Measurements from ENCODE around the gene BRF1. TPM values are rescaled to one million over a fixed set of nuclear protein-coding genes. Genes with fewer than 3 reads are reported as not detected.

BRF1 gene
- total RNA-seq, 2 experiments from 2014 or later = 23.7 to 26.4 TPM

DNA sequence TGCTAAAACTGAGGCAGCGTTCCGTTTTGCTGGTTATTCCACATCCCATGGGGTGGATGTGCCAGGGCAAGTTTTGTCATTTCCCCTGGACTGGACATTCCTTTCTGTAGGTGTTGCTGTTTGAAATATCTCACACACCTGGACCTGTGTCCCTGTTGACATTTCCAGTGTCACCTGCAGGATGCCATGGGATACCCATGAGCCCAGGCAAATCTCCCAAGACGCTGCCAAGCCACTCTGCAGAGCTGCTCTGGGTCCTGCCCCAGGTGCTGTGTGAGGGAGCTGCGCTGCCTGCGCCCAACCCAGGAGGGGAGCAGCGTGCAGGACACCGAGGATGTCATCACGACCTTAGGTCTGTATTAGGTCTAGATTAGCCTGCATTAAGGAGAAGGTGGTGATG lies 8.6 kb upstream of the BRF1 start:
- Histone ChIP-seq H2AFZ (ENCODE audit: low read length) (no peak overlapping the region), H3K79me2 (ENCODE audit: insufficient read depth, low read depth, low read length) (no peaks in the 10 kb centered on the region), H3K27ac (ENCODE audit: low read depth, low read length, poor library complexity, severe bottlenecking) (no peak overlapping the region), H3K4me3 (ENCODE audit: low read depth, low read length, poor library complexity, severe bottlenecking) (no peak overlapping the region), H3K9me3 (ENCODE audit: low read length) (no peaks in the 10 kb centered on the region), H3K4me2 (ENCODE audit: low read length) (no peak overlapping the region), H3K9me2 (ENCODE audit: insufficient read depth, low read length) (no peaks in the 10 kb centered on the region), H3K4me1 (ENCODE audit: insufficient read depth, low read length, poor library complexity, severe bottlenecking) (peaks cover 8% of the 10 kb centered on the region), H3K36me3 (ENCODE audit: insufficient read depth, low read length) (no peaks in the 10 kb centered on the region), H4K20me1 (ENCODE audit: insufficient read depth, low read length) (no peaks in the 10 kb centered on the region)
- intact Hi-C loops (cut with micrococcal nuclease; ENCODE audit: unreplicated experiment) = no loop called here
- CTCF ChIA-PET (ENCODE audit: unreplicated experiment) = no interaction called here
- POLR2A ChIA-PET = interaction anchor here (0.7 kb wide), 1 partner anchor 1471 kb away, joined by 5 read pairs; no protein-coding TSS in a partner anchor
- DNase-seq (ENCODE audit: low spot score) = no peak
- BruUV-seq (replicated peaks) = no TSS peak
- TF ChIP-seq, protein P1, sequence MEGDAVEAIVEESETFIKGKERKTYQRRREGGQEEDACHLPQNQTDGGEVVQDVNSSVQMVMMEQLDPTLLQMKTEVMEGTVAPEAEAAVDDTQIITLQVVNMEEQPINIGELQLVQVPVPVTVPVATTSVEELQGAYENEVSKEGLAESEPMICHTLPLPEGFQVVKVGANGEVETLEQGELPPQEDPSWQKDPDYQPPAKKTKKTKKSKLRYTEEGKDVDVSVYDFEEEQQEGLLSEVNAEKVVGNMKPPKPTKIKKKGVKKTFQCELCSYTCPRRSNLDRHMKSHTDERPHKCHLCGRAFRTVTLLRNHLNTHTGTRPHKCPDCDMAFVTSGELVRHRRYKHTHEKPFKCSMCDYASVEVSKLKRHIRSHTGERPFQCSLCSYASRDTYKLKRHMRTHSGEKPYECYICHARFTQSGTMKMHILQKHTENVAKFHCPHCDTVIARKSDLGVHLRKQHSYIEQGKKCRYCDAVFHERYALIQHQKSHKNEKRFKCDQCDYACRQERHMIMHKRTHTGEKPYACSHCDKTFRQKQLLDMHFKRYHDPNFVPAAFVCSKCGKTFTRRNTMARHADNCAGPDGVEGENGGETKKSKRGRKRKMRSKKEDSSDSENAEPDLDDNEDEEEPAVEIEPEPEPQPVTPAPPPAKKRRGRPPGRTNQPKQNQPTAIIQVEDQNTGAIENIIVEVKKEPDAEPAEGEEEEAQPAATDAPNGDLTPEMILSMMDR (conservative IDR thresholded peaks at IDR 0.05; ENCODE audit: low read length) = no peak

DNA sequence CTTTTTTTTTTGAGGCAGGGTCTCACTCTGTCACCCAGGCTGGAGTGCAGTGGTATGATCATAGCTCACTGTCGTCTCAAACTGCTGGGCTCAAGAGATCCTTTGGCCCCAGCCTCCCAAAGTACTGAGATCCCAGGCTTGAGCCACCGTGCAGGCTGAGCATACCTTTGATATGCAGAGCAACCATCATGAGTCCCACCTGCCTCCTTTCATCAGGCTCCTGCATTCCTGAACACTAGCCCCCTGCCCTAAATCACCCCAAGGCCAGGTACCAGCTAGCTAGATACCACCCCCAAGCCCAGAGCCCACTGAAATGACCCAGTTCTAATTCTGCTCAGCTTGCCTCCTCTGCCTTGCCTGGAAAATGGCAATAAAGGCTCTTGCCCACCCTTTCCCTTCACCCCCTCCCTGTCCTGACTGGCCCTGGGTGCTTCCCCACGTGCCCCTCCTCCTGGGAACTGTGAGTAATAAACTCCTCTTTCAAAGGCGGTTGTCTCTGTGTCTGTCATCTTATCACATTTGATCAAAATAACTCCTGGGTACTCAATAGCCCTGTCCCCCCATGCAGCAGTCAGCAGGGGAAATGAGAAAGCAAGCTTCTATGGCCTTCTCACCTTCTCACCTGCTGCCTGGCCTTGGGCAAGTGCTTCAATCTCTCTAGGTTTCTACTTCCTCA lies 6.4 kb upstream of the BRF1 start:
- no peaks in the 10 kb centered on the region for H3K9me2 ChIP-seq (ENCODE audit: insufficient read depth, low read length)
- H3K4me3 ChIP-seq (ENCODE audit: low read depth, low read length, poor library complexity, severe bottlenecking) = no peak overlapping the region
- no peak for DNase-seq (ENCODE audit: low spot score)
- intact Hi-C loops (cut with micrococcal nuclease; ENCODE audit: unreplicated experiment) = no loop called here
- H2AFZ ChIP-seq (ENCODE audit: low read length) = no peak overlapping the region
- H3K9me3 ChIP-seq (ENCODE audit: low read length) = no peaks in the 10 kb centered on the region
- H3K36me3 ChIP-seq (ENCODE audit: insufficient read depth, low read length) = no peaks in the 10 kb centered on the region
- no peaks in the 10 kb centered on the region for H3K79me2 ChIP-seq (ENCODE audit: insufficient read depth, low read depth, low read length)
- H4K20me1 ChIP-seq (ENCODE audit: insufficient read depth, low read length) = no peaks in the 10 kb centered on the region
- TF ChIP-seq EZH2phosphoT487 (IDR thresholded peaks at IDR 0.05; ENCODE audit: borderline replicate concordance, low read depth, low read length) = no peak
- TF ChIP-seq, protein P1 (conservative IDR thresholded peaks at IDR 0.05; ENCODE audit: low read length) = no peak
- H3K4me1 ChIP-seq (ENCODE audit: insufficient read depth, low read length, poor library complexity, severe bottlenecking) = no peaks in the 10 kb centered on the region
- no TSS peak for BruUV-seq (replicated peaks)
- POLR2A ChIA-PET = no interaction called here
- no peak overlapping the region for H3K4me2 ChIP-seq (ENCODE audit: low read length)
- CTCF ChIA-PET (ENCODE audit: unreplicated experiment) = no interaction called here
- no peak overlapping the region for H3K27ac ChIP-seq (ENCODE audit: low read depth, low read length, poor library complexity, severe bottlenecking)

DNA sequence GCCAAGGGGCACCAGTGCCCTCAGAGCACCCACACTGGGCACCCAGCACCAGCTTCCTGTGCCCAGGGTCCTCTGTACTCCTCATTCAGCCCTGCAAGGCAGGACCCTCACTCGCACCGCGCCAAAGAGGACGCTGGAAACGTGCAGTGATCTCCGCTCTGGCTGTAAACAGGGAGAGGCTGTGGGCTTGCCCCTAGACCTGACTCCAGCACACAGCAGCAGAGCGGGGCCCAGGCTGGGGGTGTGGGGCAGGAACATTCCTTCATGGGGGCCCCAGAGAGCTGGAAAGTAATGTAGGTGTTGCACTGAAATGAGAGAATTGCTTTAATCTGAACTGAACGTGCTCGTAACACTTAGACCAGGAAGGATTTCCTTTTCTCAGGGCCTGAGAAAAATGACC lies 5.0 kb upstream of the BRF1 start:
- Histone ChIP-seq H4K20me1 (ENCODE audit: insufficient read depth, low read length) (no peaks in the 10 kb centered on the region), H3K9me3 (ENCODE audit: low read length) (no peaks in the 10 kb centered on the region), H3K4me1 (ENCODE audit: insufficient read depth, low read length, poor library complexity, severe bottlenecking) (peaks cover 5% of the 10 kb centered on the region), H3K79me2 (ENCODE audit: insufficient read depth, low read depth, low read length) (no peaks in the 10 kb centered on the region), H3K9me2 (ENCODE audit: insufficient read depth, low read length) (no peaks in the 10 kb centered on the region), H2AFZ (ENCODE audit: low read length) (no peak overlapping the region), H3K27ac (ENCODE audit: low read depth, low read length, poor library complexity, severe bottlenecking) (no peak overlapping the region), H3K4me2 (ENCODE audit: low read length) (no peak overlapping the region), H3K4me3 (ENCODE audit: low read depth, low read length, poor library complexity, severe bottlenecking) (no peak overlapping the region), H3K36me3 (ENCODE audit: insufficient read depth, low read length) (no peaks in the 10 kb centered on the region)
- no peak for DNase-seq (ENCODE audit: low spot score)
- TF ChIP-seq, protein P1 (conservative IDR thresholded peaks at IDR 0.05; ENCODE audit: low read length) = no peak
- no peak for TF ChIP-seq EZH2phosphoT487 (IDR thresholded peaks at IDR 0.05; ENCODE audit: borderline replicate concordance, low read depth, low read length)
- intact Hi-C loops (cut with micrococcal nuclease; ENCODE audit: unreplicated experiment) = no loop called here
- POLR2A ChIA-PET = interaction anchor here (1.2 kb wide), 1 partner anchor 9 kb away, joined by 3 read pairs; the partner anchor contains the start of gene PACS2
- CTCF ChIA-PET (ENCODE audit: unreplicated experiment) = no interaction called here
- no TSS peak for BruUV-seq (replicated peaks)

Data from OCI-LY7 (cell line).